Fibroblast of peridontal ligament (primary cell): ENCODE results near the gene IDH3A.

ENCODE experiments used
- DNase-seq: peaks from one replicate; pipeline ENCODE4 v3.0.0-alpha.2; 2010; ENCODE audit errors: extremely low read depth

IDH3A gene

DNA sequence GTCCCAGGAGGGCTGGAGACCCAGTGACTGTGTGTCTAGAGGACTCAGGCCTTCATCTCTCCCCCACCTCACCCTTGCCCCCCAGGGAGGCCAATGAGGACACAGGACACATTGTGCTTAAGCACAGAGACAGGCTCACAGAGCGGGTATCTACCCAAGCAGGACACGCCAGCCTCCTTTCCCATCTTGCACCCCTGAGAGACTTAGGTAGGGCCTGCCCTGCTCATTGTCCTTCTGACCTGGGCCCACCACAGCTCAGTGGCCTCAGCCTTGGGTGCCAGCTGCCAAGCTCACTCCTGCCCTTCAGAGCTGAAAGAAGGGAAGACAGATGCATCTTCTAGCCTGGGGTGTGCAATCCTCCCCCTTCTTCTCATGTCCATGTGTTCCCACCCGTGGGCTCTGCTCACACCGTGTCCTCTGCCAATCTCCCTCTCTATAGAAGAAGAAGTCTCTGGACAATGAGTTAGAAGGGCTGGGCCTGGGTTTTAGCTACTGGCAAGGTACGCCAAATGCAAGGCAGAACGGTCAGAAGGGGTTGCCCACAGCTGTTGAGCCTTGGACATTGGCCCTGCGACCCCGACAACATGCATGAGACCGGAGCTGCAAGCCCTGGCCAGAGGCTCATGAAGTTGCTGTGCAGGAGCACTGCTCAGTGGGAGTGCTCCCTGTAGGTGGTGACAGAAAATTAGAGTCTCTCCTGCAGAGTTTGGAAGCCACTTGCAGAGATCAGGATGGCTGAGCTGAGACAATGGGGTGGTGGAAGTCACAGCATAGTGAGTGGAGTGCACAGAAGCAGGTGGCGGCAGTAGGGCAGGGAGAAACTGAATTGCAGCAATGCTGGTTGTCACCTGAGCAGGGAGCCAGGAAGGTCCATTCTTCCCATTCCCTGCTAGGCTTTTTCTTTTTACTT, 52.4 kb downstream of the IDH3A start:
- DNase-seq, result no peak

DNA sequence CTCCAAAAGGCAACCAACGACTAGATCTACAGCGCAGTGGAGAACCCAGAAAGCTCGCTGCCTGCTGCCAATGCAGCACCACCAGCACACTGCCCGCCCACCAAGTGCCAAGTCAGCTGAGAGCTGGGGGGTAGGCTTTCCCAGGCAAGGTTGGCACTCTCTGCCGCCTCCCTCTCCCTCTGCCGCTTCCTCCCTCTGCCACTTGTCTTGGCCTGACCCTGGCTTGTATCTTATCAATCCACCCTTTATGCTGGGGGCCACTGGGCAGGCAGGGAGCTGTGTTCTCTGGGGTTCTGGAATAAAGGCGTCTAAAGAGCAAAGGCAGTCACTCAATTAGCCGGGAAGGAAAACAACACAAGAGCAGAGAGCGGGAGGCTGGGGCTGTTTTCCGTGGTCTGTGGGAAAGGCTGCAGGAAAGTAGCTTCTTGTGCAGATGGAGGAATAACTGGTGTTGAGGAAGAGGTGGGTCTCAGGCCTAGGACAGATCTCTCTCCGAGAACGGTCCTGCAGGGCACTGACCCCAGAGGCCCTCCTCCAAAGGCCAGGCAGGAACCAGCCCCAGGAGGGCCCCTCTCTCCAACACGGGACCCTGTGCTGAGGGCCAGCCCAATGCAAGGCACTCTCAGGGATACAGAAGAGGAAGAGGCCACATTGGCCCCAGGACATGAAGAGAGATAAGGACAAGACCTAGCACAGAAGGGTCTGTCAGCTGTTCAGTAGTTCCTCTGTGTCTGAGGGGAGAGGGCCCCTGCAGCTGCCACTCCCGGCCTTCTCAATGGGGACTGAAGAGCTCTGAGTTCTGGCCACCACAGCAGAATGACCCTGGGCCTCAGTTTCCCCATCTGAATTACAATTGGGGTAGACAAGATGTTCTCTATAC, 54.4 kb downstream of the IDH3A start:
- DNase-seq, result no peak

DNA sequence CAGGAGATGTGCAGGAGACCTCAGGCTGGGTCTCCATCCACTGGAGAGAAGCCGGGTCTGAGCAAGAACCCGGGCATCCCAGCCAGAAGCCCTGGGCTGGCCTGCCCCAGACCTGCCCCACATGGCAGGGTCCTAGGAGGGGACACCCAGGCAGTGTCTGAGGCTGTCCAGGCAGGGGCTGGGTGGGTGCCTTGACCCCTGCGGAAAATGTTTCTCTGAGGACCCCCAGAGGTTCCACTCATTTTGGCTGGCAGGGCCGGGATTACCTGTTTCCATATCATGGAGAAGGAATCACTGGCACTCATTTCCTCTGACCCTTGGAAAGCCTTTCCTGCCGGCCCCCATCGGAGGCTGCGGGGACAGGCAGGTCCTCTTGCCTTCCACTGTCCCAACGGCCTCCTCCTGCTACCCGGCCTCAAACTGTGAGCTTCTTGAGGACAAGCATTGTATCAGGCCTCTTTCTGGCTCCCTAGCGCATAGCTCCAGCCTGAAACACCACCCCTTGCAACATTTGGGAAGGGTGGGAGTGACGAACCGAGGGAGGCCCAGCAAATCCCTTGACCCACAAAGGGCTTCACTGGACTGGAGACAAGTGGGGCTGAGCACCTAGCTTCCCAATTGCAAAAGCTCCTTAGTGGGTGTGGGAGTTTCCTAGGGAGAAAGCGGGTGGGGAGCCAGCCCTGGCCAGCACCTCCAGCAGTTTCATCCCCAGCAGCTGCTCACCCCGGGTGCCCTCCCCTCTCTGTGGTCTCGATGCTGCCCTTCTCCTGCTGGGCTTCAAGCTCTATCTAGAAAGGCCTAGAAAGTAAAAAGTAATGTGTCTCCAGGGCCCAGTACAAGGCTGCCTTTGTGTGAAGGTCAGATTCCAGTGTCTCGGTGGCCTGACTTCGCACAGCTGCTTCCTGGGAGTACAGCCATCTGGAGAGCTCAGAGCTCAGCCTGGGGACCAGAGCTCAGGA, 55.5 kb downstream of the IDH3A start:
- no peak for DNase-seq

DNA sequence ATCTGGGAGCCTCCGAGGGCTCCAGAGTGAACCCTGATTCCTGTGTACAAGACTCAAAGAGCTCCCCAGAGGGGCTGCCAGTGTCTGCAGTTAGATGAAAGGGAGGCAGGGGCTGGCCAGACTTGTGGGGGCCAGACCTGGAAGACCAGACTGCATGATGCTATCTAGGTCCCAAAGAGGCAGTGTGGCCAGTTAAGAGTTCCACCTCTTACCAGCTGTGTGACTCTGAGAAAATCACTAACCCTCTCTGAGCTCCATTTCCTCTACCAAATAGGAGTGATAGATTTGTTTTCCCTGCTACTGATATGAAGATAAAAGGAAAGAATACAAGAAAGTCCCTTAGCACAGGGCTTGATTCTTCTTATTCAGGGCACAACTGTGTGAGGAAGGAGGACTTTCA, 56.2 kb downstream of the IDH3A start:
- DNase-seq, result no peak

DNA sequence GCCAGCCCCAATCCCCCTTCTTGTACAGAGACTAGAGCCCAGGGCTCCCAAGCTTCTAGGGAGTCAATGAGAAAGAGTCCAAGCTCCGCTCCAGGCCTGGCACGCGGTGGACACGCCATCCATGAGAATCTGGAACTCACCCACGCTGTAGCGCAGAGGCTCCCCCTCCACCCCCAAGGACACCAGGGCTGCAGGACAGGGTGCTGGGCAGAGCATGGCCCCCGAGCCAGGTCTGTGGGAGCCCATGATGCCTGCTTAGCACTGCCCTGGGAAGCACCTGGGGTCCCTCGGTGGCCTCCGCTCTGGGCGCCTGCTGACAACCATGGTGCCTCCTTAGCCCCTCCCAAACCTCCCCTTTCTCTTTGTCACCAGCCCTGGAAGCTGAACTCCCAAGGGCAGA, 56.7 kb downstream of the IDH3A start:
- no peak for DNase-seq

DNA sequence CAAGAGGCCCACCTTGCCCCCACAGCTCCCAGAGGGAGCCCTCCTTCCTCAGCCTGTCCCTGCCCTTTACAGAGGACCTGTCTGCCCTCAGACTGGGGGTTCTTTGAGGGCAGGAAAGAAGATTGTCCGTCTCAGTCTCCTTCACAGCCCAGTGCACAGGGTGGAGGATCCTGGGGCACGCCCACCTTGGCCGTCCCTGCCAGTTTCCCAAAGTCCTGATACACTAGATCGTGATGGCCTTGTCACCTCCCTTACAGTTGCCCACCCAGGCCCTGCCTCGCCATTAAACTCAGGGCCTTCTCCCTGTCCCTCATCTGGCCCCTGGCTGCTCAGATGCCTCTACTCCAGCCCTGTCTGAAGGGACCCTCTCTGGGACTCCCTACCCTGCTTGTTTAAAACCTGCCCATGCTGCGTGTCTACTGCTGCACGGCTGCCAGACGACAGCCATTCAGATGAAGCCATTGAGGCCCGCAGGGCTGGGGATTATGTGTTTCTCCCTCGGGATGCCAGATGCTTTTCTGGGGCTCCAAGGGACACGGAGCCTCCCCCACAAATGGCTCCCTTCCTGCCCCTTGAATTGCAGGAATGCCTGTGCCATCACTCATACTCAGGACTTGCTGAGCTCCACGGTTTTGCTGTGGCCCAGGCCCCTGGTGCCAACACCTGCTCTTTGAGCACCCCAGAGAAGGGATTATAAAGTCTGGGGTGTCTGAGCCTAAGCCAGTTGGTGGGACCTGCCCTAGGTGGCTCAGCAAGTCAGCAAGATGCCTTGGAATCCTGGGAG, 57.4 kb downstream of the IDH3A start:
- no peak for DNase-seq

DNA sequence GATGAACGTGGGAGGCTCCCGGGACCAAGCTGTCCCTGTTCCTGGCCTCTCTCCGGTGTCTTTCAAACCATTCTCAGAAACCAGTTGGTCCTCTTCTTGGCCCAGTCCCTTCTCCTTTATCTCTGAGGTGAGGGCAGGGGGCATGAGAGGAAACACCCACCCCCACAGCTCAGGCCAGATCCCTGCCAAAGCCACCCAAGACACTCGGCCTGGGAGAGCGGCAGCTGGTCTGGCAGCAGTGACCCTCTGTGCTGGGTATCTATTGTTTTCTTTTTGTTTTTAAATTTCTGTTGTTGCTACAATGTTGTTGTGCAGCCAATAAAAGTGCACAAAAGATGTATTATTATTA, 57.9 kb downstream of the IDH3A start:
- DNase-seq, result no peak

DNA sequence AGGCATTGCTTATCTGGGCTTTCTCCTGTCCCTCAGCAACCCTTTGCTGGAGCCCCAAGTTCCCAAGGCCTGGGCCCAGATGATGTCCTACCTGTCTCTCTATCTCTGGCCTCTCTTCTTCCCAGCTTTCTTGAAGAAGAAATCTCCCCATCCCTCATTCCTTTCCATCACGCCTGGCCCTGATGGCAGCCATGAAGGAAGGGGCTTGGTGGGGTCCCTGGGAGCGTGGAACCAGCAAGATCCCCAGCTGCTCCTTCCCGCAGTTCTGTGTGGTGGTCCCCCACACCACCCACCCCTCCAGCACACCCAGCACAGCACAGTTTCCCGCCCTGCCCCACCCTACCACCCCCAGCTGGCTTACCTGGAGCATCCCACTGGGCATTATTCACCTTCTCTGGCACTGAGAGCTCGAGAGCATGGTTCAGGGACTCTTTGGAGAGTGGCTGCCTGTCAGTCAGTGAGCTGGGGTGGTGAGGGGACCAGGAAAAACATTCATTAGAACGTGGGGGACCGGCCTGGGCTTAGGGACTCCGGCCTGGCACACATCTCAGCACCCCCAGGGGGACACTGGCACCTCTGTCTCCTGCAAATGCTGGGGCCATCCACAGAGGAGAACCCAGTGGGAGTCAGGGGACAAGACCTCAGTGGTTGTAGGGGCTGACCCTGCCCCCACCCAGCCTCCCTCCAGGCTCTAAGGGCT, 58.6 kb downstream of the IDH3A start:
- no peak for DNase-seq

DNA sequence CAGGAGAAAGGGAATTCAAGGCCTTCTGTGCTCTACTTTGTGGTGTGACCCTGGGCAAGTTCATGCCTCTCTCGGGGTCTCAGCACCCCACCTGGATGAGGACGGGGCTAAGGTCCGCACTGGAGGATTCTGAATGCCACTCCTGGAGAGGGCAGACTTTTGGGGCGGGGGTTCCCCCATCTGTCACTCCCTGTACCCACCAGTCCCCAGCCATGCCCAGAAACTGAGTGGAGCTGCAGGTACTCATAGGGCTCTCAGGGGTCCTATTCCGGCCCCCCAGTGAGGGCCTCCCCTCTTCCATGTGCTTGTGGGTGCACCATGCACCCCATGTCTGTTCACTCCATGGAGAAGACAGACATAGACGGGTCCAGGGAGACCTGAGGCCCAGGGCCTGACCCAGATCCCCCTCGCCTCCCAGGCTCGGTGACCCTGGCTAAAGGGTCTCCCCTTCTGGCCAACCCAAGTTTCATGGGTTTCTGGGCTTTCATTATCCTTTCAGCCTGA, 59.2 kb downstream of the IDH3A start:
- DNase-seq, result no peak

DNA sequence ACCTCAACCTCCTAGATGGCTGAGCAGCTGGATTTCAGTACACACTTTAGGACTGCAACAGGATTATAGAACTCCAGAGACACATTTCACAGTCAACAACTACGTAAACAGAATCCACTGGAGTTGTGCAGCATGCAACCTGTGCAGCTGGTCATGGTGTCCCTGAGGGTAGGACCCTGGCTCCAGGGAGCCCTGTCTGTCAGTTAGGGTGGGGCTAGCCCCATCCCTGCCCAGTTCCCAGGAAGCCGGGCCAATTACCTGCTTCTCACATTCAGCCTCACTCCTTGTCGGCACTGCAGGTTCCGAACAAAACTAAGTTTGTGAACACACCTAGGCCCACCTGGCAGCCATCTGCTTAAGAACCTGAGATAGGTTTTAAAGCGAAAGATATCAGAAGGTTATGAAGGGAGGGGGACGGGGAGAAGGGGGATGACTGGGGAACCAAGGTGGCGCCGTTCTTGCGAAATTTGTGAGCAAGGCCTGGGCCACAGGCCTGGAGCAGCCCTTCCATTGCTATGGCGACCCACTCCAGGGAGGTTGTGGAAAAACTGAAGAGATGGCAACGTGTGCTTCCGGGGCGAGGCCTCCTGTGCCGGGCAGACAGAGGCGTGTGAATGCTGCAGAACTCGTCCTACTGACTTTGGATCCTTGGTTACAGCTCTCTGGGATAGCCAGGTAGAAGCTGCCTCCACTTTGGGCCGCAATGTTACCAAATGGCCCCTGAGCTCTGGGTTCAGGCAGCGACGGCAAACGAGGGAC, 59.9 kb downstream of the IDH3A start:
- no peak for DNase-seq

DNA sequence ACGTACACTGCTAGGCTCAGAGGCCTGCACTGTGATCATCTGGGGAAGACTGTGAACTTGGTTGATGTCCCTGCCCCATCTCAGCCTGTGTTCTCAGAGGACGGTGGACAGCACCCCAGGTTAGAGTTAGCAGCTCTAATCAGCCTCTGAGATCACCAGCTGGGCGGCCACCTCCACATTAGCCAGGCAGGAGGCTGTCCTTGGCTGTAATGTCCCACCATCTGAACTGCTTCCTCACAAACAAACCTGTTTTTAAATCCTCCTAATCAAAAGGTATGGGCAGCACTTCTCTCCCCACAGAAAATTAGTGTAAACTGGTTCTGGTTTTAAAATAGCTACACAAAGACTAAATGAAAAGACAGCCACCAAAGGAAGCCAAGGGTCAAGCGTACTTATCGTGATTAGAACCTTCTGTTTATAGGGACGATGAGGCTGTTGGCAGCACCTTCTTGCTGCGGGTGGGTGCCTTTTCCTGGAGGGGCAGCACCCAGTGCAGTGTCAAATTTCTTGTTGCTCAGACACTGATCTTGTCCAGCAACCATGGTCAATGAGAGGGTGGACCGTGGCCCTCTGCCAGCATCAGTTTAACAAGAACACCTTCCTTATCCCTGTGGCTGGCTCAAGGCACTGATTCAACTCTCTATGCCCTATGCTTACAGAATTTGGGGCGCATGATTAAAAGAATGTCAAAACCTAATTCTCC, 60.6 kb downstream of the IDH3A start:
- DNase-seq, result no peak

DNA sequence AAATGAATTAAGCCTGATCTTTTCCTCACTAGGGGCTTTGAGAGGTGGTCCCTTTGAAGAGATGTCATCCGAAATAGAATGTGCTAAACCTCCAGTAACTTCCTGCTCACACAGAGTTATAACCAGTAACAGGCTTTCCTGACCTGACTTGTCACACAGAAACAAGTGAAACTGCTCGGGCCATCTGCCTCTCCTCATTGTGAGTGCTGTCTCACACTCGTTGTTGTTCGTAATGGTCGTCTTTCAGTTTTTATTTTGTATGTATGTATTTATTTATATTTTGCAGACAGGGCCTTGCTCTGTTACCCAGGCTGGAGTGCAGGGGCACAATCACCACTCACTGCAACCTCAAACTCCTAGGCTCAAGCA, 61.2 kb downstream of the IDH3A start:
- DNase-seq, result no peak

DNA sequence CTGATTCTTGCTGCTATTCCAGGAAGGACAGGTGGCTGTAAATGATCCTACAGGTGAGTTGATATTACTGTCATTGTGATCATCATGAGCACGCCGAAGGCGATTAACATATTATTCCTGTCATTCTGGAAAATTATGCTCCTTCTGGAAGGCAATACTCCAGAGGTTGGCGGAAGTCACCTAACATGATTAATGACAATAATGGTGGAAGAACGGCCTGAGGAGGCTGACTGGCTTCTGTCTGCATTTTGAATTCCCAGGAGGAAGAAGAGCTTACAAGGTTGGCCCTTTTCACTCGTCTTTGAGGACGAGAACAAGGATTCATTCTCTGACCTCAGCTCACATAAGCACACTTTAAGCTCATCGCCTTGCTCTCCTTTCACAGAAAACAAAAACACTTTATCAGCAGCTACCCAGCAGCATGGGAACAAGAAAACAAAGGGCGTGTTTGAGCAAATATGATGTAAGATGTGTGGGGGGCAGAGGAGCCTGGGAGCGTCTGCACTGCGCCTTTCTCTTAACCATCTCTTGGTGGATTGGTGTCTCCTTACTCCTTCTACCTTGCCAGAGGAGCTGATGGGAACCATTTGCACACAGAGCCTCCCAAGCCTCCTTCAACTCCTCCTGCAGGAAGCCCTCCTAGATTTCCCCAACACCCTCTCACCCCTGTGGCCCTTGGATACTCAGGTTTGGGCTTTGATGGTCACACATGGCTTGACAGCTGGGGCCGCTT, 62.2 kb downstream of the IDH3A start:
- no peak for DNase-seq

DNA sequence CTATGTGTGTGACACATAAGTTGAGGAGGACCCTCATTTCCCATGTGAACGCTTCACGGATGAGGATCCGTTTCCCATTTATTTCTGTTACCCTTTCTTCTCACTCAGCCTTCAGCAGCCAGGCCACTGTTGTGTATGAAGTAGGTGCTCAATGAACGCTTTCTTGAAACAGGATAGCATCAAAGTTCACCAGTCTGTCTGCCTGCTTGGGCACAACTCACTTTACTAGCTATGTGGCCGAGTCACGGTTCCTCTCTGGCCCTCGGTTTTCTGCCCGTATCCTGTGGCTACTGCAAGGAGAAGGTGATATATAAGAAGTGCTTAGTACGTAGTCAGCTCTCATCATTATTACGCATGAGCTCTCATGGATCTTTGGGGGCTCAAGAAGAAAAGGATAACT, 62.8 kb downstream of the IDH3A start:
- DNase-seq, result no peak

DNA sequence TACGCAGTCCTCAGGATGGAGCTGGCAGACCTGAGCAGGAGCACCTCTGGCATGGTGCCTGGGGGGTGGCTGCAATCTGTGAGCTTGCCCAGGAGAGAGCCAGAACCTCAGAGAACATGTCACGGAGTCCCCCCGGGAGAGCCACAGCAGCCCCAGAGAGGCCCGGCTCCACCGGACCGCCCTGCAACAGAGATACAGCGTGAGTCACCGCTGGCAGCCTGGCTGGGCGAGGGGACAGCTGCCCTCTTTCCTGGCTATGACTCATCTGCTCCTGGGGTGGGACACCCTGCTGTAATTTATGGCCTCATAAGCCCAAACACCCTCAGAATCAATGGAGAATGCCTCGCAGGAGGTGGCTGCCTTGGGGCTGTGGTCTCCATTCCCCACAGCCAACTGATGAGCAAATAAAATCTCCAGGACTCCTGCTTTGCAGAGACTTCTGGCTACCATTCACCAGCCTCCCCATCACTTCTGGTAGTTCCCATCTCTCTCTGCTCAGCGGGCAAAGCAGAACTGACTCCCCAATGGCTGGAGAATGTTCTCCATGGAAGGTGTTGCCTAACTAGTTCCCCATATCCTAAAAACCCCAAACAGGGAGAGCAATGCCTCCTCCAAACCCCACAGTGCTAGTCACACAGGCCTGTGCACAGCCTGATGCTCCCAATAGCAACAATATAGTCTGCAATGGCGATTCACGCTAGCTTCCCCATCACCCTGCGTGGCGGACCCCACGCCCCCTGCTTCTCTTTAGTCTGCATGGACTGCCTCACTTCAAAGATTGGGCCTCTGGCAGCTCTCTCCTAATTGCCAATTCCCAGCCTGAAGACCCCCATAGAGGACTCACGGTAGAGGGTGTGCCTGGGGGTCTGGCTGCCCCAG, 63.6 kb downstream of the IDH3A start:
- peak; percentile 19 for DNase-seq

DNA sequence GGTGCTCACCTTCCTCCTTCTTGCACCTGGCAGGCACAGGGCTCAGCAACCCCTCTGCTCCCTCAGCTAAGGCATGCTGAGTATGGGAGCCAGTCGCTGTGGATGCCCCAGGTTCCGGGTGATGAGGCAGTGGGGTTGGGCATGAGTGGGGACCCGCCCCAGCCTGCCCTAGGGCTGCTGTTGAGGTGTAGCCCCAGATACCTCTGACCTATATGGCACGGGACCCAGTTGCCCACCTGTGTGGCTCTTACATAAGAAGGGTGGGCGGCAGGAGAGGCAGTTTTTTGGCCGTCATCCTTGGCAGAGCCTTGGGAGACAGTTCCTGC, 64.2 kb downstream of the IDH3A start:
- DNase-seq, result no peak

DNA sequence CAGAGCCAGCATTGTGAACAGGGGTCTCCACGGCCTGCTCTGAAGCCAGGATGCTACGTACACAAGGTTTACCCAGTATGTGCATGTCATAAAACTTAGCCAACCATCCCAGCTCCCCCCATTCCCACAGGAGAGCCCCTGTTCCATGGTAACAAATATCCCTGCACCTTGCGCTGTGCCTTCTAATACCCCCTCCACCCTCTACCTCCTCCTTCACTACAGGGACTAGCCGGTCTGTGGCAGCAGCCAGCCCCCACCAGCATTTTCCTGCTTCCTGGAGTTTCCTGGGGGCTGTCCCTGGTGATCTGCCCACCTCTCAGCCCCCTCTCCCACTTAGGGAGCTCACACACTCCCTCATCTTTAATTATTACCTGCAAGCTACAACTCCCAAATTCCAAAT, 64.8 kb downstream of the IDH3A start:
- no peak for DNase-seq
